ENCODE measurements around the gene COTL1.

COTL1 gene

DNA sequence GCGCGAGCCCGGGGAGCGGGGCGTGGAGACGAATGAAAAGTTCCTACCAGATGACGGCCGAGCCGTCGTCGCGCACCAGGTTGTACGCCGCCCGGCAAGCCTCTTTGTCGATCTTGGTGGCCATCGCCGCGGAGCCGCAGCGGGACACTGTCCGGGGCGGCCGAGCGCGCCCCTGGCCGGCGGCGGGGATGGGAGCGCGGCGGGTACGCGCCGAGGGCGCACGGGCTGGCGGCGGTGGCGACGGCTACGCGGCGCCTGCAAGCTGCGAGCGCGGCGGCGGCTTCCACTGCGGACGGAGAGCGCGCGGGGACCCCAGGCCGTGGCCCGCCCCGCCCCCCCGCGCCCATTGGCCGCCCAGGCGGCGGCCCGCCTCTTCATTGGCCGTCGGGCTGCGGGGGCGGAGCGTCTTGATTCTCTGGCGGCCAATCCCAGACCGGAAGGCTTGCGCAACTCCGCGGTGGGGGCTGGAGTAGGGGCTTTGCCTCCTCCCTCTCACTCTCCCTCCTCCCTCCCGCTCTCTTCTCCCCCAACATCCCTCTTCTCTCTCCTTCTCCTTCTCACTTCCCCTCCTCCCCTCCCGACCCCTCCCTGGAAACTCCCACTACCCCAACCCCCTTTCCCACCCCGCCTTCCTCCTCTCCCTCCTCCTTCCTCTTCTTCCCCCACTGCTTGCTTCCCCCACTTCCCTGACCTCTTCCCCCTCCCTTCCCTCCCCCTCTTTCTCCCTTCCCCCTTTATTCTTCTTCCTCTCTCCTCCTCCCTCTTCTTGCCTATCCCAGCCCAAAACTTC, at the start of gene COTL1:
COTL1 (minus strand) TSS at position 288 of the 790 bp plus-strand sequence; CDS start at position 124, 164 bp downstream.
- in situ Hi-C loops (cut with MboI; ENCODE audit: low sequenced_read_pairs): no loop called here

- in situ Hi-C loops (cut with MboI; ENCODE audit: low sequenced_read_pairs): no loop called here
These were observed 48.0 kb upstream of the COTL1 start for GRCh38 chr16:84665843-84666242.

DNA sequence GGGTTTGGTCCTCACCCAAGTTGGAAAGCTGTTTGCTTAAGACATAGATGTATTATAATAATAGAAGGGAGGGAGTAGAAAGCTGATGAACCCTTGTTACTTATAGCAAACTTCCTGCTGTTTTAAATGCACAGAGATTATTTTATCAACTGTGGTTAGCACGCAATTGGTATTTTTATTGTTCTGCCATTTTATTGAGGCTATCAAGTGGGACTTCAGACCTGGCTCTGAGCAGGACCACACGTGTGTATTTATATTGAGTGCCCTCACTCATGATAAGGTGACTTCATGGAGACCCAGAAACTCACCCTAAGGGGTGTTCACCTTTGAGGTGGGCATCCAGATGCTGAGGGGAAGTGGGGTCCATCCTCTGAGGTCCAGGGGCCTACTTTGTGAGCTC, 47.5 kb upstream of the COTL1 start:
- in situ Hi-C loops (cut with MboI; ENCODE audit: low sequenced_read_pairs): no loop called here

GRCh38 chr16:84663433-84664101, 45.7 kb upstream of the COTL1 start:
- in situ Hi-C loops (cut with MboI; ENCODE audit: low sequenced_read_pairs): no loop called here

DNA sequence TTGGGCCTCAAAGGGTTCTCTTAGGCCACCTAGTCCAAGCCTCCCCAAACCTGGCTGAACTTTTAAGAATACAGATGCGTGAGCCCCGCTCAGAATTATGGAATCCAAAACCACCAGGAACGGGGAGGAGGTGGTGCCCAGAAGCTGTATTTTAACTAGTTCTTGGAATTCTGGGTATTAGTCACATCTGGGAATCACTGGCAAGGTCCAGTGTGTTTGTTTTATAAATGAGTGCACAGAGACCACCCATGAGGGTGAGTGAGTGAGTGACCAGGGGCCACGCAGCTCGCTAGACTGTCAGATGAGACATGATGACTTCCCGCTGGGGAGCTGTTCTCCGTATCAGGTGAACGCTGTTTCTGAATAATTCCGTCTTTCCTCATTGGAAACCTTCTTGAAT, 44.6 kb upstream of the COTL1 start:
- in situ Hi-C loops (cut with MboI; ENCODE audit: low sequenced_read_pairs): no loop called here

DNA sequence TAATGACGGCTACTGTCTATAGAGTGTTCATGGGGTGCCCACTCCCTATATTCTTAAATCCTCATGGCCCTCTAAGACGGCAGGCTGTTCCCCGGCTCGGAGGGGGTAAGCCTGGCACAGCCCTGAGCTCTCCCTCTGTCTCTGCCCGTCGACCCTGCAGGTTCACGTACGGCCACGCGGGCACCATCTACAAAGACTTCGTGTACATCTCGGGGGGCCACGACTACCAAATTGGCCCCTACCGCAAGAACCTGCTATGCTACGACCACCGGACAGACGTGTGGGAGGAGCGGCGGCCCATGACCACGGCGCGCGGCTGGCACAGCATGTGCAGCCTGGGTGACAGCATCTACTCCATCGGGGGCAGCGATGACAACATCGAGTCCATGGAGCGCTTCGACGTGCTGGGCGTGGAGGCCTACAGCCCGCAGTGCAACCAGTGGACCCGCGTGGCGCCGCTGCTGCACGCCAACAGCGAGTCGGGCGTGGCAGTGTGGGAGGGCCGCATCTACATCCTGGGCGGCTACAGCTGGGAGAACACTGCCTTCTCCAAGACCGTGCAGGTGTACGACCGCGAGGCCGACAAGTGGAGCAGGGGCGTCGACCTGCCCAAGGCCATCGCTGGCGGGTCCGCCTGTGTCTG, 43.7 kb upstream of the COTL1 start:
- in situ Hi-C loops (cut with MboI; ENCODE audit: low sequenced_read_pairs): no loop called here

DNA sequence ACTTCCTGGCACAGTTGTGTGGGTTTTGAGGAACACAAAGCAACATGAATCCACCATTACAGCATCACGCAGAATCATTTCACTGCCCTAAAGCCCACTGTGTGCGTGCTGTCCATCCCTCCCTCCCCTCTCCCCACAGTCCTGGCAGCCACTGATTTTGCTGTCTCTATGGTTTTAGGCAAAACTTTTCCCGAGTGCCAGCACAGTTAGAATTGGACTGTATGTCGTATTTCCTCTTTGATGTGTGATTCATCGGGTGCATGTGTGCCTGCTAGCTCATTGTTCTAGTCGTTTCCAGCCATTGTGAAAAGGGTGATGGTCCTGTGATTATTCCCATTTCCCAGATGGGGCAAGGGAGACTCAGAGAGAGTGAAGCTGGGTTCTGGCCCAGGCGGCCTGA, 43.1 kb upstream of the COTL1 start:
- in situ Hi-C loops (cut with MboI; ENCODE audit: low sequenced_read_pairs): no loop called here

- in situ Hi-C loops (cut with MboI; ENCODE audit: low sequenced_read_pairs): no loop called here
These were observed 41.9 kb upstream of the COTL1 start for GRCh38 chr16:84659656-84660300.

GRCh38 chr16:84658690-84659089, 40.8 kb upstream of the COTL1 start:
- in situ Hi-C loops (cut with MboI; ENCODE audit: low sequenced_read_pairs): no loop called here

GRCh38 chr16:84657229-84657837, 39.5 kb upstream of the COTL1 start:
- in situ Hi-C loops (cut with MboI; ENCODE audit: low sequenced_read_pairs): no loop called here

- in situ Hi-C loops (cut with MboI; ENCODE audit: low sequenced_read_pairs): no loop called here
These were observed 38.8 kb upstream of the COTL1 start for GRCh38 chr16:84656649-84657048.

DNA sequence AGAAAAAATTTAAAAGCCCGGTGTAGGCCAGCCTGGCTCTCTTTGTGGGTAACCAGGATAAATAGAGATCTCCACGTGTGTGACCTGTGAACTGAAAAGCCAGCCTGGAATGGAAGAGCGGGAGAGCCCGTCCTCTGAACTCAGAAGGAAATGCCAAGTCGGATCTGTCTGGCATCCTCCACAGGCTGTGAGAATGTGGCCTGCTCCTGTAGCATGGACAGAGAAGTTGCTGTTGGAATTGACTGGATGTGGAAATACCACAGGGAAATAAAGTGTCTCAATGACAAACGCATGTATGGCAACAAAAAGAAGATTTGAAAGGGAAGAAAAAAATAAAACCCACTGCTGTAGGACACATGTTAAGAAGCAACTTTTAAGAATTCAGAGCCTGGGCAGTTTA, 37.1 kb upstream of the COTL1 start:
- in situ Hi-C loops (cut with MboI; ENCODE audit: low sequenced_read_pairs): no loop called here

DNA sequence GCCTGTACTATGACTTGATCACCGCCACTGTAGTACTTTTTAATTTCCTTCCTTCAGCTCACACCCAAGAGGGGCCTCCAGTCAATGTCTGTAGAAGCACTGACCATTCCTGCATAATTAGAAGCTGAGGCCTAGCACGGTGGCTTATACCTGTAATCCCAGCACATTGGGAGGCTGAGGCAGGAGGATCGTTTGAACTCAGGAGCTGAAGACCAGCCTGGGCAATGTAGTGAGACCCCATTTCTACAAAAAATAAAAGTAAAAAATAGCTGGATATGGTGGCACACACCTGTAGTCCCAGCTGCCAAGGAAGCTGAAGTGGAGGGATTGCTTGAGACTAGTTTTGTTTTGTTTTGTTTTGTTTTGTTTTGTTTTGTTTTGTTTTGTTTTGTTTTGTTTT, 36.4 kb upstream of the COTL1 start:
- in situ Hi-C loops (cut with MboI; ENCODE audit: low sequenced_read_pairs): no loop called here

GRCh38 chr16:84652566-84652965, 34.7 kb upstream of the COTL1 start:
- in situ Hi-C loops (cut with MboI; ENCODE audit: low sequenced_read_pairs): no loop called here

DNA sequence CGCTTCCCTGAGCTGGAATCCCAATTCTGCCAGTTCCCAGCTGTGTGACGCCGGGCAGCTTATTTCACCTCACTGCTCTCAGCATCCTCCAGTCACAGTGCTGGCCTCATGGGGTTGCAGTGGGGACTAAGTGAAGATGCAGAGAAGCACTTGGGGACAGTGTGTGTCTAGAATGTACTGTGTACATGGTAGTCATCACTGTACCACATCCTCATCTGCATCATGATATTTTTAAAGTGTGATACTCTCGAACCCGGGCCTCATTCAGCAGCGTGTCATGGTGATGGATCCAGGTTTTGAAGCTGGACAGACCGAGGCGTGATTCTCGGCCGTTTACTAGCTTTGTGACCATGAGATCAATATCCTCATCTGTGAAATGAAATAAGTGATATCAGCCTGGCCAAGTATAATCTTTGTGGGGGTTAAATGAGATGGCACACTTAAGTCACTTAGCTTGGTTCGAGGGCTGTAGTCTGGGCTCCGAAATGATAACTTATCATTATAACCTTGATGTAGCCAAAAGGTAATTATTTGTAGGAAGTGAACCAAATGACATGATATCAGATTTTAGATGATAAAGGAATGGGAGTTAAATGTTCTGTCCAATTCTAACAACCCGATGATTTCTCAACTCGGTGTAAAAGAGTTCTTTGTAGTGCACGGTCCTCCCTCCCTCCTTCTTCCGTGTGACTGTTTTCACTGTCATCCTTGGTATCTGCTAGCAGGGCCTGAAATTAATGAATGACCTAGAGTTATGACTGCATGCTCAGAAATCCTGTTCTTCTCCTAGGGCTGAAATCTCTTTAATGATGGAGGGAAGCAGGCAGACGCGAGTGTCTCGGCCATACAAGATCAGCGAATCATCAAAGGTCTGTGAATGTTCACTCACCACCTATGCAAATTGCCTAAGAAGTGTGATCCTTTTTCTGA, 32.4 kb upstream of the COTL1 start:
- in situ Hi-C loops (cut with MboI; ENCODE audit: low sequenced_read_pairs): no loop called here

DNA sequence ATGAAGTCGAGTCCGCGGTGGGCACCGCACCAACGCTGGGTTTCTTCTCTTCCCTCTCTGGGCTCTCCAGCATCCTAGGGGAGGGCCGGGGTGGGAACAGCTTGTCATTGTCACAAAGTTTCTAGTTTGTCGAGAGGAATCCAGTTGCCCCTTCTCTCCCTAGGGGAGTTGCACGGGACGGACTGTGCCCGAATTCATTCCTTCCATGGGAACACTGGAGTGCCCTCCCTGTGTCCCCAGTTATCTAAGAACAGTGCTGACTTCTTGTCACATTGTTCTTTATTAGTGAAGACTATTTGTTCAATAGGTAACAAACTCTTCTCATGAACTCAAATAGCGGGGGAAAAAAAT, 31.6 kb upstream of the COTL1 start:
- in situ Hi-C loops (cut with MboI; ENCODE audit: low sequenced_read_pairs): no loop called here

GRCh38 chr16:84648595-84649510, 31.0 kb upstream of the COTL1 start:
- in situ Hi-C loops (cut with MboI; ENCODE audit: low sequenced_read_pairs): no loop called here

DNA sequence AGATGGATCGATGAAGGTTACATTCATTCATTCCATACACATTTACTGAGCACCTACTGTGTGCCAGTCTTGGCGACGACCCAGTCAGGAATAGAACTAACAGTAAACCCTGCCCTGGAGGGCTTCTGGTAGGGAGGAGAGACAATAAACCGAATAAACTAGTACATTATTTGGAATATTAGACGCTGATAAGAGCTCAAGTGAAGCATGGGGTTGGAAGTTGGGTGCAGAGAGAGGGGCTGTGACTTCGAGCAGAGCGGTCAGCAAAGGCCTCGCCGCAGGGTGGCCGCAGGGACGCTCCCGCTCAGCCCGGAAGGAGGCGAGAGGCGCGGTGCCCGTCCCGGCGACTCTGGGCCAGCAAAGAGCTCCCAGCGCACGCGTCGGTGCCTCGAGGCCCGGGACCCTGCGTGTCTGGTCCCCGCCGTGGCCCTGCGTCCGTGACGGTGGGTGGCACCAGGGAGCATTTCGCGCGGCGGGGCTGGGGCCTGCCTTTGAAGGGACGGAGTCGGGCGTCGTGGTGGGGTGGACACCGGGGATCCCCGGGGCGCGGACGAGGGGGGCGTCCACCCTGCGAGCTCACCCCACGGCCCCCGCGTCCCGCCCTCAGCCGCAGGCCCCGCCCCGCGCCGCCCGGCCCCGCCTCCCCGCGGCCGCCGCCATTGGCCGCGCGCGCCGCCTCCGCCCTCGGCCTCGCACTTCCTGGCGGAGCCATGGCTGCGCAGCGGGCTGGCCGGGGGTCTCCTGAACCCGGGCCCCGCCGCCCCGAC, 30.1 kb upstream of the COTL1 start, which contains the start of gene KLHL36:
KLHL36 (plus strand) TSS at position 684 of the 767 bp plus-strand sequence. CDS start 2,357 bp downstream, outside the sequence.
- in situ Hi-C loops (cut with MboI; ENCODE audit: low sequenced_read_pairs): no loop called here

Measured in HL-60/S4 (cell line).